Rectal smooth muscle tissue (tissue), 1 donor: ENCODE measurements around the gene BRD3.
"Not testable (repeated sequence)": the region's sequence is repeated elsewhere in the genome, so short reads cannot be mapped to it uniquely, and the experiment has no call there.

ENCODE experiments used
- H3K27ac ChIP-seq: one replicate; pipeline ENCODE4 v1.7.0; 2013; ENCODE audit warnings: low read depth, low read length, inconsistent platforms
- H3K27me3 ChIP-seq: one replicate; pipeline ENCODE4 v1.7.0; 2013; ENCODE audit warnings: low read length; ENCODE audit not compliant: control insufficient read depth, insufficient read depth
- H3K36me3 ChIP-seq: one replicate; pipeline ENCODE4 v1.7.0; 2013; ENCODE audit warnings: low read length; ENCODE audit not compliant: control insufficient read depth, insufficient read depth
- H3K4me1 ChIP-seq: one replicate; pipeline ENCODE4 v1.7.0; 2013; ENCODE audit warnings: low read length; ENCODE audit not compliant: control insufficient read depth, insufficient read depth
- H3K4me3 ChIP-seq: one replicate; pipeline ENCODE4 v1.7.0; 2013; ENCODE audit warnings: low read length
- H3K9ac ChIP-seq: one replicate; pipeline ENCODE4 v1.7.0; 2013; ENCODE audit warnings: low read length

BRD3 gene

DNA sequence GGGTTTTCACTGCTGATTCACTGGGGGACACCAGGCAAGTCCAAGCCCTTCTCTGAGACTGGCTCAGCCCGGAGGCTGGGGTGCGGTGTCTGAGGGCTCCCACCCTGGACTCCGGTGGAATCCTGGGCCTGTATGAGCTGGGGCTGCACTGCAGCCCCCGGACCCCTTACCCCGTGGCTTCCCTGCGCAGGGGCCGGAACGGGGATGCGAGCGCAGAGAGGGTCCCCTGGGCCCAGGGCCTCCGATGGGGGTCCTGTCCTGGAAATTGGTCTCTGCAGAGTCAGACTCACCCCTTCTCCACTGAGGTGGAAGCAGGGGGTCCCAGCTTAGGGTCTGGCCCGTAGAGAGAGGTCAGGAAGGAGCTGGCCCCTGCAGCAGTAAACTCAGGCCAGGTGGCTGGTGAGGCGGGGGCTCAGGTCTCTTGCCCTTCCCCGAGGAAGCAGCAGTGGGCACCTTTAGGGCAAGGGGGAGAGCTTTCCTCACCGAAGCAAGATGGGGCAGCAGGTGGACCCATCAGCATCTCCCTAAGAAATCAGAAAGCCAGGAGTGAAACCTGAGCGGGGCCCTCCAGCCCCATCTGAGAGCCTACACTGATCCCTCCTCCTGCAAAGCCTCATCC, 74.1 kb downstream of the BRD3 start:
- Histone ChIP-seq H3K9ac (peak overlapping the region; percentile 83), H3K27me3 (no peaks in the 10 kb centered on the region)

DNA sequence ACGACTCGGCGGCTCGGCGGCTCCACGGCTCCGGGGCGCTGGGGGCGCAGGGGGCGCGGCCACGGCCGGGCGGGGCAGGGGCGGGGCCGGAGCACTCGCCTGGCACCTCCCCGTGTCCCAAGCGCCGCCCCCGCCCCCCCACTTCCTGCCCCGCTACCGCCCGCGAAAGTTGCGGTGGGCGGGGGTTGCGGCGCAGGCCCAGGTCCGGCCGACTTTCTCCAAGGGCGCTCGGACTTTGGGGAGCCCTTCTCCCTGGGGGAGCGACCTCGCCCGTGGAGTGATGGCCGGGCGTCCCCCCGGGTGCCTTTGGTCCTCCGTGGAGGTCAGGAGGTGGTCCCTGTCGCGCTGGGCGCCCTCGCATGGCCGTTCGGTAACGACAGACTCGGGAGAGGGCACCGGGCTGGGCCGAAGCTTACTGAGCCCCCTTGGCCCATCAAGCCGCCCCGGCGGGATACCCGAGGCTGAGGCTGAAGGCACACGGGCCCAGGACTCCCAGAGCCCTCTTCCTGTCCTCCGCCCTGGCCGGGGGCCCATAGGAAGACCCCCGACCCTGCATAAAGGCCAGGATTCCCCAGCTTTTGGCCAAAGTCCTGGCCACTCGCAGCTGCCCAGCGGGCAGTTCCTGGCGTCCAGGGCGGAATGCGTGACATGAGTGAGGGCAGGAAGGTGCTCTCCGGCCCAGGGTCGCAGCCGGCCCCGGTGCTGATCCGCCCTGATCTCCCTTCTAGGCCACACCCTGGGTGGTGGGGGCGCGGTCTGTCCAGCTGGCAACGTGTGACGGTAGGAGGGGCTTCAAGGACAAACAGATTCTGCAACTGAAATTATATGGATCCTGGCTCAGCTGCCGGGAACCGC, 74.8 kb downstream of the BRD3 start:
- no peaks in the 10 kb centered on the region for H3K27me3 ChIP-seq
- no peaks in the 10 kb centered on the region for H3K36me3 ChIP-seq
- H3K4me3 ChIP-seq: peak overlapping the region; percentile 88
- peak overlapping the region; percentile 83 for H3K9ac ChIP-seq
- H3K27ac ChIP-seq: peak overlapping the region; percentile 92
- peaks cover 6% of the 10 kb centered on the region for H3K4me1 ChIP-seq

More for the DNA sequence above, 74.1 kb downstream of the BRD3 start:
- peak overlapping the region; percentile 88 for H3K4me3 ChIP-seq
- H3K27ac ChIP-seq: peak overlapping the region; percentile 92
- H3K36me3 ChIP-seq: no peaks in the 10 kb centered on the region
- H3K4me1 ChIP-seq: peaks cover 6% of the 10 kb centered on the region

DNA sequence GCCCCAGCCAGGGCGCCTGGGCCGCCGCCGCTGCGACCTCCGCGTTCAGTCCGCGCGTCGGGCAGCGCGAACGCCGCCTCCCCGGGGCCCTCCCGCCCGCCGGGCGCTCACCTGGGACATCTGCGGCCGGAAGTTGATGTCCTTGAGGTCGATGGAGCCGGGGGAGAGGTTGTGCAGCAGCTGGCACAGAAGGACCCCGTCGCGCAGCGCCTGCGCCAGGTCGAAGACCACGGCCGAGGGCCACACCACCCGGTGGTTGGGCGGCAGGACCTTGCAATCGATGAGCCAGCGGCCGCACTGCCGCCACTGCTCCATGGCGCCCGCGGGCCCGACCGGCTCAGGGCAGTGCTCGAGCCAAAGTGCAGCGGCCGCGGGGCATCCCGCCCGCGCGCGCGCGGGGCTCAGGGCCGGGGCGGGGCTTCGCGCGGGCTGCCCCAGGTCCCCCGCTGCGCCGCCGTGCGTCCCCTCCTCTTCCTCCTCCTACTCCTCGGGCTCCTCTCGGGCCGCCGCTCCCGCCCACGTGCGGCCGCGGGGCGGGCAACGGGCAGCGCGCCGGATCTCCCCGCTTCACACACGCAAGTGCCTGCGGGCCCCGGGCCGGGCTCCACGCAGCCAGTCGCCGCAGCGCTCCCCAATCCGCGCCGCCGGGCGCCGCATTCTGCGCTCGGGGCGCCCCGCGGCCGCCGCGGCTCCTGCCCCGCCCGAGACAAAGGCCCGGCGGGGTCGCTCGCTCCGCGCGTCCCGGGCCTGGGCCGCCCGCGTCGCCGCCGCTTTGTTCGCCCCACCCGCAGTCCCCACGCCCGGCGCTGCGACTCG, 75.7 kb downstream of the BRD3 start, which contains the start of gene VAV2:
VAV2 (minus strand) TSS at position 361 of the 816 bp plus-strand sequence; CDS start at position 315, 46 bp downstream.
- H3K27ac ChIP-seq: peak within 1 kb of the TSS; percentile 92
- H3K36me3 ChIP-seq: no peaks in the 10 kb centered on the region
- H3K9ac ChIP-seq: peak within 1 kb of the TSS; percentile 83
- H3K4me3 ChIP-seq: peak within 1 kb of the TSS; percentile 88
- peaks cover 6% of the 10 kb centered on the region for H3K4me1 ChIP-seq
- H3K27me3 ChIP-seq: no peaks in the 10 kb centered on the region

DNA sequence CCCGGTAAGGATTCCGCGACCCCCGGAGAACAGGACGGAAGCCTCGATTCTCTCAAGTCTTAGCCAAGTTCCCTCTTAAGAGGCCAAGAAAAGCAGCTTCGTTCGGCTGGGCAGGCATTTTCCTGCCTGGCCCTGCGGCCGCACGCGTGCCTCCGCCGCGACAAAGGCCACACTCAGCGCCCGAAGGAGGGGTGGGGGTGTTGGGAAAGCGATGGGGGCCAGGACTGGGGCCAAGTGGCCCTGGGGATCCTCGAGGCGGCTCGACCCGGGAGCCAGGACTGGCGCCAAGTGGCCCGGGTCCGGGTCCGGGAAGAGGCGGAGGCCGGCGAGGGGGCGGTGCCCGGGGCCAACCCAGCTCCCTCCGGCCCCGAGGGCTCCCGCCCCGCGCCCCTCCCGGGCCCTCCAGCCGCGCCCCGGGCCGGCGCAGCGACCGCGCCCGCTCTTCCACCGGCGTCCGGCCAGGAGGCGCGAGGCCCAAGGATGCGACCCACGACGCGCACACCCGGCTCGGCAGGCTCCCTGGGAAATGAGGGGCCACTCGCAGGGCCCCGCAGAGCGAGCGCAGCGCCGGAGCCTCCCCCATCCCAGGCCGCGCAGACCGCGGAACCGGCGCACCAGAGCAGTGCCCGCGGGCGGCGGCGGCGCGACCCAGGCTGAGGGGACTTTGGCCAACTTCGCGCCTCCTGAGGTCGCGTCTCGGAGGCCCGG, 76.5 kb downstream of the BRD3 start:
- Histone ChIP-seq H3K36me3 (no peaks in the 10 kb centered on the region), H3K4me1 (peaks cover 6% of the 10 kb centered on the region), H3K4me3 (peak overlapping the region; percentile 64), H3K27ac (no peak overlapping the region), H3K9ac (no peak overlapping the region), H3K27me3 (no peaks in the 10 kb centered on the region)

DNA sequence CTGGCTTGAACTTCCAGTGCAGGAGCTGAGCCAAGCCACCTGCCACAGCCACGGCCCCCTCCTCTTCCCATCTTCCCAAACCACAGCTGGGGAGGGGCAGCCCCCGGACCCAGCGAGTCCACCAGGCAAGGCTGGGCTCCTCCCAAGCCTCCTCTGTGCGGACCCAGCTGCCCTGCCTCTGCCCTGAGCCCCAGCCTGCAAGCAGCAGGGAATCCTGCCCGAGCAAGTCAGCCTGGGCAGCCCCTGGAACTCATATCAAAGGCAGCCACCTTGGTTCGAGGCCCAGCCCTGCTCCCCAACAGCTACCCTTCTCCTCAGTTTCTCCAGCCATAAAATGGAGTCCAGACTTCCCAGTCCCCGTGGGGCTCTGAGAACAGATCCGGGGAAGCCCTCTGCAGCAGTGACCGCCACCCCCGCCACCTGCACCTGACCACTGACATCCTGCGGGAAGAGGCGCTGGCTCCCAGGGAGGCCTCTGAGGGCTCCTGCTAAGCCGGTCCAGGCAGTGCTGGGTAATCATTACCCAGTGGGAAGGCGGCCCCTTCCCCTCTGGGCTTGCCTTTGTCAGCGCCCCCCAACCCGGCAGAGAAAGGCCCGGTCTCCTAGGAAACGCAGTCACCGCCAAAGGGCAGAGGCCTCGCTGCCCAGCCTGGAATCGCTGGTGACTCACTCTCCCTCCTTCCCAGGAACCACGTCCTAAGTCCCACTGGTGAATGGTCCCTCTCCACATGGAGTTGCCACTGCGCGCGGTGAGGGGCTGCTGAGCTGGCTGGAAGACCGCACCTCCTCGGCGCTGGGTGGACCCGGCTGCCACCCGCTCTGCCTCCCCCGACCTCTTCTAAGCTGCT, 77.2 kb downstream of the BRD3 start:
- Histone ChIP-seq H3K4me1 (peaks cover 6% of the 10 kb centered on the region), H3K27ac (no peak overlapping the region), H3K27me3 (no peaks in the 10 kb centered on the region), H3K9ac (no peak overlapping the region), H3K4me3 (peak overlapping the region; percentile 64), H3K36me3 (no peaks in the 10 kb centered on the region)

DNA sequence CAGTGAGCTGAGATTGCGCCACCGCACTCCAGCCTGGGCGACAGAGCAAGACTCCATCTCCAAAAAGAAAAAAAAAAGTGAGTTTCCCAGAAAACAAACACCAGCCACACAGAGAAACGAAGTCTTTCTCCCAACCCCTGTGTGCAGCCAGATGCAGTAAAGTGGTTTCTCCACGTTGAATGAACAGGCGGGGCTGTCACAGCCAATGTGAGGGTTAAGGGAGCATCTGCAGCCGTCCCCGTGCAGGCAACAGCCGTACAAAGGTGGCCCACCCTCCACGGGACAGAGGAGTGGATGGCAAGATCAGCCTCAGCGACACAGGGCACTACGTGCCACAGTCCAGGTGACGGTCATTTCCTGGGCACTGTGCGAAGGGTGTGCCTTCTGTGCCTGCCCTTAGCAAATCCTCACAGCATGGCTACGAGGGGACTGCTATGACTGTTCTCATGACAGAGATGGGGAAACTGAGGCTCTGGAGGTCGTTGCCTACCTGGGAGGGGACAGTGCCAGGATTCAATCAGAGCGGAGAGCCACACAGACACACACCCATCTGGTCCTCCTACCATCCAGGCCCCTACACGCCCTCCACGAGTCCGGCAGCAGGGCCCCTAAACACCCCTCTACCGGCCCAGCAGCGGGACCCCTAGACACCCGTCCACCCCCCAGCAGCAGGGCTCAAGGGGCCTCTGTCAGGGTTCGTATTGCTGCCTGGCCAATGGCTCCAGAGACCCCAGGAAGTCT, 78.0 kb downstream of the BRD3 start:
- H3K36me3 ChIP-seq: no peaks in the 10 kb centered on the region
- no peaks in the 10 kb centered on the region for H3K27me3 ChIP-seq
- no peak overlapping the region for H3K27ac ChIP-seq
- H3K9ac ChIP-seq: no peak overlapping the region
- H3K4me3 ChIP-seq: no peak overlapping the region
- peaks cover 6% of the 10 kb centered on the region for H3K4me1 ChIP-seq

DNA sequence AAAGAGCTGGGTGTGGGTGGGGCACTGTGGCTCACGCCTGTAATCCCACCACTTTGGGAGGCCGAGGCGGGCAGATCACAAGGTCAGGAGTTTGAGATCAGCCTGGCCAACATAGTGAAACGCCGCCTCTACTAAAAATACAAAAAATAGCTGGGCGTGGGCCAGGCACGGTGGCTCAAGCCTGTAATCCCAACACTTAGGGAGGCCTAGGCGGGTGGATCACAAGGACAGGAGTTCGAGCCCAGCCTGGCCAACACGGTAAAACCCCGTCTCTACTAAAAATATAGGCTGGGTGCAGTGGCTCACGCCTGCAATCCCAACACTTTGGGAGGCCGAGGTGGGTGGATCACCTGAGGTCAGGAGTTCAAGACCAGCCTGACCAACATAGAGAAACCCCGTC, 79.1 kb downstream of the BRD3 start:
- H3K27me3 ChIP-seq, H3K4me1 ChIP-seq, H3K36me3 ChIP-seq, H3K9ac ChIP-seq, H3K4me3 ChIP-seq, H3K27ac ChIP-seq: not testable (repeated sequence)

DNA sequence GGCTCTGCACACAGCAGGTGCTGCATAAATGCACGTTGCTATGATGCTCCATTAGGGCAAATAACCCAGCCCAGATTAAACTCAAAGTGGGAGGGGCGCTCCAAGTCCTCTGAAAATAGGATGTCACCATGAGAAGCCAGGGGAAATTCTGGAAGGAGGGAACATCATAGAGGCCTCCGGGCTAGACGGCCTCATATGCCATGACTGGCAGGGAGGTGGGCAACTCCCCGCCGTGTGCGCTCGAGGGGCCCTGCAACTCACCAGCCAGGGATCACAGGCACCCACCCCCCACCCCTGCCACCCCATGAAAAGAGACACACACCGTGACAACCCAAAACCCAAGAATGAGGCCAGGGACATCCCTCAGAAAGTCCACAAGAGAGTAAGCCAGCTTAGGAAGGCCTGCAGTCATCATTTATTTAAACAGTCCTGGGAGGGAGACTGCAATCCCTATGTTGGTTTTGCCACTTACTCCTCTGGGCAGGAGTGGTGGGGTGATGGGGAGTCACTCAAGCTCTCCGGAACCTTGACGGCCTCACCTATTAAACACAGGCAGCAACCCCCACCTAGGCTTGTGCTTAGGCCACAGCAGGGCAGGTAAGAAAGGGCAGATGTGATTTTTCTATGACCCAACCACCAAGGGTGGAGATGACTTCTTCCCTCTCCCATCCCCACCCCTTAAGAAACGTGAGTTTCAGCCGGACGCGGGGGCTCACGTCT, 79.7 kb downstream of the BRD3 start:
- no peak overlapping the region for H3K9ac ChIP-seq
- no peak overlapping the region for H3K27ac ChIP-seq
- no peak overlapping the region for H3K4me3 ChIP-seq
- no peaks in the 10 kb centered on the region for H3K4me1 ChIP-seq
- no peaks in the 10 kb centered on the region for H3K36me3 ChIP-seq
- H3K27me3 ChIP-seq: no peaks in the 10 kb centered on the region

DNA sequence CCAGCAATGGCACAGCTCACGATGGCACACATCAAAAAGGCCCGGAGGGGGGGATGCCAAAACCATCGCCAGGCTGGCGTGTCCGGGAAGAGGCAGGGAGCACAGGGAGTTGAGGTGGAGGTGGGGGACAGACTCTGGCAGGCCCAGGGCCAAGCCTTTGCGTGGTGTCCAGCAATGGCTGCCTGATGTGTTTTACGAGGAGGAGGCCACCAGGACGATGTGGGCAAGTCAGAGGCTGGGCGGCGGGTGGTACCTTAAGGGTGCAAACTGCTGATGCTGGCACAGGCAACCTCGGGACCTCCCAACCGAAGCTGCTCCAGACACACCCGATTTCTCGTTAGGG, 80.4 kb downstream of the BRD3 start:
- Histone ChIP-seq H3K4me1 (no peaks in the 10 kb centered on the region), H3K27ac (no peak overlapping the region), H3K4me3 (no peak overlapping the region), H3K27me3 (no peaks in the 10 kb centered on the region), H3K36me3 (no peaks in the 10 kb centered on the region), H3K9ac (no peak overlapping the region)

DNA sequence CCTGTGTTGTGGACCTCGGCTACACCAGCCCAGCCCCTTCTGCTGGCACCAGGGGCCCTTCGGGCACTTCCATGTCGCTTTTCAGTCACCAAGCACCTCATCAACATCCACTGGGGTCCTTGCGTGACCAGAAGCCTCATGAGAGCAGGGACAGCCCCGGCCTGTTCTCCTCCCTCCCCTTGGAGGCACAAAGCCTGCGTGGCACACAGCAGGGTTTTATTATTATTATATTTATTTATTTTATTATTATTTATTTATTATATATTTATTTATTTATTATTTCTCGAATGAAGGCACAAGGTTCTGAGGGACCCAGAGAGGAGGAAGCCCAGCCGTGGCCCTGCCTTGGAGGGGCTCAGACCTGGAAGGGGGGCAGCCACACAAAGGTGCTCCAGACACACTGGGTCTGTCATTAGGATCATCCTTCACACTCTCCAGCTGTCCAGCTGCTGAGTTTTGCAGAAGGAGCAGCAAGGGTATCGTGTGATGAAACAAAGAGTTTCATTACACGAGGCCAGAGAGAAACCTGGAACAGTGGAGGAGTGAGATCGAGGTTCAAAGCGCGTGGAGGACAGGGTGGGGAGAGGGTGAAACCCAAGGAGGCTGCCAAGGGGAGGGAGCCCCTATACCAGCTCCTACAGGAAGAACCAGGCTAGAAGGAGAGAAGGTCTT, 80.9 kb downstream of the BRD3 start:
- H3K27ac ChIP-seq: no peak overlapping the region
- H3K4me1 ChIP-seq: no peaks in the 10 kb centered on the region
- no peaks in the 10 kb centered on the region for H3K27me3 ChIP-seq
- H3K4me3 ChIP-seq: no peak overlapping the region
- H3K9ac ChIP-seq: no peak overlapping the region
- no peaks in the 10 kb centered on the region for H3K36me3 ChIP-seq
